ENCODE measurements around the gene OR1F1. TPM values are rescaled to one million over a fixed set of nuclear protein-coding genes. Genes with fewer than 3 reads are reported as not detected.

OR1F1 gene
- total RNA-seq, 1 experiment from 2014 or later: not detected

DNA sequence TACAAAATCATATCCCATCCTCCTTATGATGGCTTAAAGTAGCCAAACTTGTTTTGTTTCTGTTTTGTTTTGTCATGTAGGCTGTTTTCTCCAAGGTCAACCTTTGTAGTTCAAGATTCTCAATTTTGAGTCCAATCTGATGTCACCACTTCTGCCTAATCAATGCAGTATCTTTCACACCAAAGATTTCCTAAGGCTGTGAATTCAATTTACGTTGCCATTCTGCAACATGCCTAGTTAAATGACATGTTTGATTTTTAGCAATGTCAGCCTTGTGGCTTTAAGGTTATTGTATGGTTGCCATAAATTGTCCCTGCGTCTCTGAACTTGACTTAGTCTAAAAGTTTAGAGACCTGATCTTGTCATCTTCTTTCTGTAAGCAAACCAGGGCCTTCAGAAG is 32.8 kb upstream of the OR1F1 start:
- H4K20me1 ChIP-seq (ENCODE audit: control insufficient read depth, insufficient read depth, insufficient read length): no peaks in the 10 kb centered on the region
- H3K79me1 ChIP-seq (ENCODE audit: insufficient read depth, low read depth, low read length, poor library complexity, severe bottlenecking): no peaks in the 10 kb centered on the region
- no CpG with 5 or more reads among the region's 2 CpGs for WGBS (ENCODE audit: extremely low coverage, insufficient read length, low lambda C conversion rate)
- peaks cover 36% of the 10 kb centered on the region for H3K27me3 Mint-ChIP-seq (ENCODE audit: low read depth)
- H3K23me2 ChIP-seq (ENCODE audit: insufficient read length, low read depth, low read length, poor library complexity, severe bottlenecking): peaks cover 21% of the 10 kb centered on the region
- H3K4ac ChIP-seq (ENCODE audit: low read depth, low read length): no peak overlapping the region
- no peaks in the 10 kb centered on the region; a peak in 2 of 7 replicates for H3K36me3 Mint-ChIP-seq (ENCODE audit: insufficient read depth in 1 of 3, low read depth in 3 of 3)
- H4K8ac ChIP-seq (replicated peaks; ENCODE audit: insufficient read length, low read depth, low read length): no peak overlapping the region
- no peak for DNase-seq
- H3K4me3 Mint-ChIP-seq: peak overlapping the region in 1 of 2 experiments; percentile 63; a peak in 1 of 5 replicates
- H3K14ac ChIP-seq (ENCODE audit: insufficient read depth, low read length): no peak overlapping the region
- H3K18ac ChIP-seq (ENCODE audit: insufficient read length, low read depth, low read length): no peak overlapping the region
- H2BK5ac ChIP-seq (ENCODE audit: insufficient read length, low read length): no peak overlapping the region
- H3K27me3 ChIP-seq (ENCODE audit: insufficient read depth, low read length): no peaks in the 10 kb centered on the region; the same call in 1 of the 2 replicates
- no peak overlapping the region for H4K5ac ChIP-seq (ENCODE audit: insufficient read length, low read depth, low read length)
- no peak overlapping the region for H3K9ac ChIP-seq (ENCODE audit: extremely low read depth, insufficient read length, low read length)
- H2BK120ac ChIP-seq (ENCODE audit: low read depth, low read length, poor library complexity, severe bottlenecking): no peak overlapping the region
- no peak overlapping the region for H2AFZ ChIP-seq (ENCODE audit: low read length)
- no peak overlapping the region for H3T11ph ChIP-seq (ENCODE audit: low read length)
- no peak overlapping the region for H3K27ac ChIP-seq (ENCODE audit: insufficient read length, low read depth, low read length)
- H4K91ac ChIP-seq (ENCODE audit: insufficient read length, low read depth, low read length): no peak overlapping the region
- no peak overlapping the region for H3K27ac Mint-ChIP-seq
- no peak overlapping the region for H3K23ac ChIP-seq (ENCODE audit: insufficient read length, low read depth, low read length)
- TF ChIP-seq, protein P1, sequence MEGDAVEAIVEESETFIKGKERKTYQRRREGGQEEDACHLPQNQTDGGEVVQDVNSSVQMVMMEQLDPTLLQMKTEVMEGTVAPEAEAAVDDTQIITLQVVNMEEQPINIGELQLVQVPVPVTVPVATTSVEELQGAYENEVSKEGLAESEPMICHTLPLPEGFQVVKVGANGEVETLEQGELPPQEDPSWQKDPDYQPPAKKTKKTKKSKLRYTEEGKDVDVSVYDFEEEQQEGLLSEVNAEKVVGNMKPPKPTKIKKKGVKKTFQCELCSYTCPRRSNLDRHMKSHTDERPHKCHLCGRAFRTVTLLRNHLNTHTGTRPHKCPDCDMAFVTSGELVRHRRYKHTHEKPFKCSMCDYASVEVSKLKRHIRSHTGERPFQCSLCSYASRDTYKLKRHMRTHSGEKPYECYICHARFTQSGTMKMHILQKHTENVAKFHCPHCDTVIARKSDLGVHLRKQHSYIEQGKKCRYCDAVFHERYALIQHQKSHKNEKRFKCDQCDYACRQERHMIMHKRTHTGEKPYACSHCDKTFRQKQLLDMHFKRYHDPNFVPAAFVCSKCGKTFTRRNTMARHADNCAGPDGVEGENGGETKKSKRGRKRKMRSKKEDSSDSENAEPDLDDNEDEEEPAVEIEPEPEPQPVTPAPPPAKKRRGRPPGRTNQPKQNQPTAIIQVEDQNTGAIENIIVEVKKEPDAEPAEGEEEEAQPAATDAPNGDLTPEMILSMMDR (conservative IDR thresholded peaks at IDR 0.05): no peak
- peaks cover 5 to 16% of the 10 kb centered on the region in 2 experiments; a peak in 3 of 4 replicates for H3K4me1 Mint-ChIP-seq
- H3K4me2 ChIP-seq (ENCODE audit: insufficient read depth, insufficient read length, low read length): no peak overlapping the region
- H3K9me3 Mint-ChIP-seq: peaks cover 8 to 11% of the 10 kb centered on the region in 2 experiments; a peak in 4 of 5 replicates
- H3K79me2 ChIP-seq (ENCODE audit: insufficient read depth, low read length): no peaks in the 10 kb centered on the region
- peaks cover 2% of the 10 kb centered on the region; the same call in 1 of the 2 replicates for H3K4me1 ChIP-seq (ENCODE audit: insufficient read depth, low read length)
- H3K9me3 ChIP-seq (ENCODE audit: control insufficient read depth, low read depth, low read length): no peaks in the 10 kb centered on the region
- H2AK5ac ChIP-seq (ENCODE audit: insufficient read length, low read length): no peak overlapping the region
- no peak overlapping the region for H2BK15ac ChIP-seq (ENCODE audit: low read depth, low read length)
- H3K56ac ChIP-seq (ENCODE audit: insufficient read length, low read depth, low read length): no peak overlapping the region
- H2BK20ac ChIP-seq (ENCODE audit: low read depth, low read length, poor library complexity, severe bottlenecking): no peak overlapping the region
- no peak overlapping the region for H2BK12ac ChIP-seq (ENCODE audit: insufficient read length, low read depth, low read length)
